ENCODE results near the gene FNDC1.

FNDC1 gene

GRCh38 chr6:159142531-159142930, 26.7 kb upstream of the FNDC1 start:
- no peak overlapping the region for H3K4me3 ChIP-seq (ENCODE audit: low read depth, low read length)
- no peak for TF ChIP-seq CTCF (IDR thresholded peaks at IDR 0.05; ENCODE audit: borderline replicate concordance, insufficient read depth, low read depth, low read length)

GRCh38 chr6:159148641-159149040, 20.6 kb upstream of the FNDC1 start:
- no peak for TF ChIP-seq CTCF (IDR thresholded peaks at IDR 0.05; ENCODE audit: borderline replicate concordance, insufficient read depth, low read depth, low read length)
- H3K4me3 ChIP-seq (ENCODE audit: low read depth, low read length) = no peak overlapping the region

GRCh38 chr6:159149641-159150040, 19.6 kb upstream of the FNDC1 start:
- no peak overlapping the region for H3K4me3 ChIP-seq (ENCODE audit: low read depth, low read length)
- TF ChIP-seq CTCF (IDR thresholded peaks at IDR 0.05; ENCODE audit: borderline replicate concordance, insufficient read depth, low read depth, low read length) = no peak

GRCh38 chr6:159151266-159151855, 17.8 kb upstream of the FNDC1 start:
- no peak overlapping the region for H3K4me3 ChIP-seq (ENCODE audit: low read depth, low read length)
- peak; percentile 77 for TF ChIP-seq CTCF (IDR thresholded peaks at IDR 0.05; ENCODE audit: borderline replicate concordance, insufficient read depth, low read depth, low read length)

- no peak overlapping the region for H3K4me3 ChIP-seq (ENCODE audit: low read depth, low read length)
- TF ChIP-seq CTCF (IDR thresholded peaks at IDR 0.05; ENCODE audit: borderline replicate concordance, insufficient read depth, low read depth, low read length) = no peak
Measured at GRCh38 chr6:159152041-159152440, 17.2 kb upstream of the FNDC1 start.

GRCh38 chr6:159152782-159153181, 16.4 kb upstream of the FNDC1 start:
- H3K4me3 ChIP-seq (ENCODE audit: low read depth, low read length) = no peak overlapping the region
- TF ChIP-seq CTCF (IDR thresholded peaks at IDR 0.05; ENCODE audit: borderline replicate concordance, insufficient read depth, low read depth, low read length) = no peak

- no peak overlapping the region for H3K4me3 ChIP-seq (ENCODE audit: low read depth, low read length)
- no peak for TF ChIP-seq CTCF (IDR thresholded peaks at IDR 0.05; ENCODE audit: borderline replicate concordance, insufficient read depth, low read depth, low read length)
Measured at GRCh38 chr6:159155679-159156078, 13.5 kb upstream of the FNDC1 start.
